T-helper 1 cell treated with Interleukin-12 subunit alpha and Interleukin-12 subunit beta and Interleukin-4 antibody, amounts not matched to agents 30 μg/mL and 1 μg/mL, for 36 hours (primary cell): ENCODE results near the gene PAPOLG.
A peak's percentile ranks its signal among the peaks of the same experiment; 100 is the strongest.
"Not testable (repeated sequence)": the region's sequence is repeated elsewhere in the genome, so short reads cannot be mapped to it uniquely, and the experiment has no call there.

Experiments
- H3K27ac Mint-ChIP-seq: one replicate; pipeline ENCODE4 v1.8.0; 2021; ENCODE audit warnings: mild to moderate bottlenecking, mixed read lengths
- H3K27me3 Mint-ChIP-seq: one replicate; pipeline ENCODE4 v1.8.0; 2021; ENCODE audit warnings: low read depth, mixed read lengths
- H3K36me3 Mint-ChIP-seq: one replicate; pipeline ENCODE4 v1.8.0; 2021; ENCODE audit warnings: low read depth, mixed read lengths
- H3K4me1 Mint-ChIP-seq: one replicate; pipeline ENCODE4 v1.8.0; 2021; ENCODE audit warnings: low read depth, mixed read lengths
- H3K4me3 Mint-ChIP-seq: one replicate; pipeline ENCODE4 v1.8.0; 2021; ENCODE audit warnings: mild to moderate bottlenecking, moderate library complexity, mixed read lengths
- H3K9me3 Mint-ChIP-seq: one replicate; pipeline ENCODE4 v1.8.0; 2021; ENCODE audit warnings: mixed read lengths

PAPOLG gene

DNA sequence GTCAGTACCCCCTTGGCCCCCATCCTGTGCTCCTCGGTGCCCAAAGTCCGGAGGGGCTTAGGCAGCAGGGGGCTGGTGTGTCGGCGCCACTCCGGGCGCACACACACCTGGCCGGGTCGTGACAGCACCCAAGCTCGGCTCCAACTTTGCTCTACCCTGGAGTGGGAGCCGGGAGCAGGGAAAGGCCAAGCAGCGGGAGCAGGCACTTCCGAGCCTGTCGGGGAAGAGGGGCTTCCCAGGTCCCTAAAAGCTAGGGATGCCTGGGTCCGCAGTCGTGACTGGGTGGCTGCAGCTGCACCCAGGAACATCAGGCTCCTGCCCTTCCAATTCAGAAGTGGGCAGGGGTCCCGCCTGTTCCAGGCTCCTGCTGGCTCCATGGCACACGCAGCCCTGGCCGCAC is 48.4 kb downstream of the PAPOLG start:
- H3K4me1 Mint-ChIP-seq: peaks cover 21% of the 10 kb centered on the region
- no peaks in the 10 kb centered on the region for H3K27me3 Mint-ChIP-seq
- H3K27ac Mint-ChIP-seq: no peak overlapping the region
- H3K9me3 Mint-ChIP-seq: no peaks in the 10 kb centered on the region
- no peak overlapping the region for H3K4me3 Mint-ChIP-seq
- peaks cover 2% of the 10 kb centered on the region for H3K36me3 Mint-ChIP-seq

DNA sequence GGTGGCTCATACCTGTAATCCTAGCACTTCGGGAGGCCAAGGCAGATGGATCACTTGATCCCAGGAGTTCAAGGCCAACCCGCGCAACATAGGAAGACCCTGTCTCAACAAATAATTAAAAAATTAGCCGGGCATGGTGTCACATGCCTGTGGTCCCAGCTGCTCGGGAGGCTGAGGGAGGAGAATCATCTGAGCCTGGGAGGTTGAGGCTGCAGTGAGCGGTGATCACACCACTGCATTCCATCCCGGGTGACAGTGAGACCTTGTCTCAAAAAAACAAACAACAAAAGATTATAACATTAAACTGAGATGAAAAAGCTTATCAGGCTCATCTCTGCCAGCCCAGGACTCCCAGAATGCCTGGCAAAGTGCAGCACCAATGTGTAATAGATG is 50.5 kb downstream of the PAPOLG start:
- Mint-ChIP-seq H3K27ac (peak overlapping the region; percentile 77), H3K4me1 (peaks cover 26% of the 10 kb centered on the region), H3K4me3 (no peak overlapping the region), H3K9me3 (no peaks in the 10 kb centered on the region), H3K27me3 (no peaks in the 10 kb centered on the region), H3K36me3 (no peaks in the 10 kb centered on the region)

DNA sequence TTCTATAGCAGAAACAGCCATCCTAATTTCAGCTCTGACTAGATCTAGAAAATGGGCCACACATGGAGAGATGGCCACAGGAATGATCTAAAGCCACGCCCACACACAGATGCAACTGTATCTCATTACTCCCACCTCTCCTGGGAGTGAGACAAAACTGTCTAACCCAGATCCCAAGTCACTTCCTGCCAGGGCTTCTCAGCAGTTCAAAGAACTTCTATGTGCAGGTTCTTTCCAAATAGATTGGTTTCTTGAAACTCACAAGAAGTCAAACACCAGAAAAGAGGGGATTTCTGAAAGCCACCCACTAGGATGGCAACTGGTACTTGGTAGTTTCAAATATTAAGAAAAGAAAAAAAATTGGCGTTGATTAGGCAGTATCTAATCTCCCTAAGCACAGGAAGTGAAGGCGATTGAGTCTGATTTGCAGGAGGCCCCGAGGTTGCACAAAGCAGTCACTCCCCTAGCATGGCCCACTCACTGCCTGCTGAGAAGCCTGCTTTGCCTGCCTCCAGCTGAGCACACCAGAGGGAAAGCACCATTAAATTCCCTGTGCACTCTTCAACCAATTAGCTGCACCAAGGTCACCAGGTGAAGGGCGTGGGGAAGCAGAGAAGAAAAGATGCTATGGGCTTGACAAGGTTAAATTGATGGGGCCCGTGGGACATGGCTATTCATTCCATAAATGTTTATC is 51.1 kb downstream of the PAPOLG start:
- H3K27me3 Mint-ChIP-seq: no peaks in the 10 kb centered on the region
- H3K27ac Mint-ChIP-seq: peak overlapping the region; percentile 77
- no peaks in the 10 kb centered on the region for H3K9me3 Mint-ChIP-seq
- no peaks in the 10 kb centered on the region for H3K36me3 Mint-ChIP-seq
- H3K4me1 Mint-ChIP-seq: peaks cover 26% of the 10 kb centered on the region
- H3K4me3 Mint-ChIP-seq: no peak overlapping the region

- H3K36me3 Mint-ChIP-seq: no peaks in the 10 kb centered on the region
- H3K4me3 Mint-ChIP-seq: no peak overlapping the region
- no peaks in the 10 kb centered on the region for H3K9me3 Mint-ChIP-seq
- no peak overlapping the region for H3K27ac Mint-ChIP-seq
- peaks cover 26% of the 10 kb centered on the region for H3K4me1 Mint-ChIP-seq
- H3K27me3 Mint-ChIP-seq: no peaks in the 10 kb centered on the region
These were observed 52.3 kb downstream of the PAPOLG start for GRCh38 chr2:60808330-60808801.

DNA sequence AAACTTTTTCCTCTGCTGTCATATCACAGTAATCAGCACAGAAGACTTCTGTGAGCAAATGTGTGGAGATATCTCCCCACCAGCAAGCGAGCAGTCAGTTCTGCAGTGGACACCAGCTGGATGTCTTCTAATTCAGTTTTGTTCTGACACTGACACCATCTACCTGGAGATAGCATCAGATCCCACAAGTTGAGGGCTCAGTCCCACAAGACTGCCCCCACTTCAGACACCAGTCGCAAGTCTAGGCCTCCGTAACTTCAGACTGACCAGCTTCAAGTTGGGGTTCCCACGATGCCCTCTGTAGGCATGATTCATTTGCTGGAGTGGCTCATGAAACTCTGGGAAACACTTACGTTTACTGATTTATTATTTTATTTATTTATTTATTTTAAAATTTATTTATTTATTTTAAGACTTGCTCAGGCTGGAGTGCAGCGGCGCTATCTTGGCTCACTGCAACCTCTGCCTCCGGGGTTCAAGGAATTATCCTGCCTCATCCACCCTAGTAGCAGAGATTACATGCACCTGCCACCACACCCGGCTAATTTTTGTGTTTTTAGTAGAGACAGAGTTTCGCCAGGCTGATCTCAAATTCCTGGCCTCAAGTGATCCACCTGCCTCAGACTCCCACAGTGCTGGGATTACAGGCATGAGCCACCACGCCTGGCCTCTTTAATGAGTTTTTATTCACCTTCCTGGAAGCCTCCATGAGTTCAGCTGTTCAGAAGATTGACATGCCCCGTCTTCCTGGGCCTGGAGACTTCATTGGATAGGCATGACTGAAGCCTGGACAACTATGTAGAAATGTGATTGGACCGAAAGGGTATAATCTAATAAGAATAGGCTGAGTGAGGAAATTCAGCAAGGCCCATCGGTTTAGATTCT is 55.7 kb downstream of the PAPOLG start:
- H3K27ac Mint-ChIP-seq: no peak overlapping the region
- peaks cover 5% of the 10 kb centered on the region for H3K27me3 Mint-ChIP-seq

GRCh38 chr2:60817191-60817590 is 61.1 kb downstream of the PAPOLG start:
- H3K27ac Mint-ChIP-seq, H3K27me3 Mint-ChIP-seq, H3K36me3 Mint-ChIP-seq, H3K4me3 Mint-ChIP-seq, H3K9me3 Mint-ChIP-seq: not testable (repeated sequence)
- H3K4me1 Mint-ChIP-seq: peaks cover 28% of the 10 kb centered on the region

More for the DNA sequence above, 55.7 kb downstream of the PAPOLG start:
- H3K4me1 Mint-ChIP-seq: peaks cover 21% of the 10 kb centered on the region
- no peak overlapping the region for H3K4me3 Mint-ChIP-seq
- peaks cover 3% of the 10 kb centered on the region for H3K36me3 Mint-ChIP-seq
- no peaks in the 10 kb centered on the region for H3K9me3 Mint-ChIP-seq

GRCh38 chr2:60818272-60818671 is 62.2 kb downstream of the PAPOLG start:
- no peak overlapping the region for H3K4me3 Mint-ChIP-seq
- H3K36me3 Mint-ChIP-seq: peaks cover 7% of the 10 kb centered on the region
- H3K27me3 Mint-ChIP-seq: peaks cover 5% of the 10 kb centered on the region
- peaks cover 28% of the 10 kb centered on the region for H3K4me1 Mint-ChIP-seq
- peaks cover 6% of the 10 kb centered on the region for H3K9me3 Mint-ChIP-seq
- H3K27ac Mint-ChIP-seq: peak overlapping the region; percentile 65

DNA sequence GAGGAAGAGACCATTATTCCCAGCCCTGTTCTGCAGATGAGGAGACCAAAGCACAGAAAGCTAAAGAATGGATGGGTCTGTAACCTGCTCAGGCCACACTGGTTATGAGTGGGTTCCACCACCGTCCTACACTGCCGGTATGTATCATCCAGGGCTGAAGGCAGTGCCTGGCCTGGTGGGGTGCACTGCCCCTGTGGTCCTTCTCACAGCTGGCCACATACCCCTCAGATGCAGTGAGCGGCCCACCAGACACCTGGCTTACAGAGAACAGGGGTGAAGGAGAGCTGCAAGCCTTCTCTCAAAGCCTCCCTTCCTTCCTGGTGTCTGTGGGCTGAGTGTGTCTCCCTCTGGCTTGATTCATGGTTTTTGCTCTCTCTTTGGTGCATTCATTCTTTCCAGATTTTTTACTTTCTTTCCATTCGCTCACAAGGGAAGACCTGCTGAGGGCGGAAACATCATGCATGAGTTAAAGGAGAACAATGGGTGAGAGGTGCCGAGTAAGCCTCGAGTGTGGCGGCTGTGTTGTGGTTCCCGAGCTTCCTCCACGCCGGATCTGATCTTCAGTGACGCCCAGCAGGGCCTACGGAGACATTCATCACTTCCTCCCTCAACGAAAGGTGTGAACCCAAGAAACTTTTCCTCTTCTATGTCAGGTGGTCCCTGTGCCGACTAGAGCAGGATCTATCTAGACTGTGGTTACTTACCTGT is 63.2 kb downstream of the PAPOLG start:
- H3K9me3 Mint-ChIP-seq: peaks cover 6% of the 10 kb centered on the region
- H3K27me3 Mint-ChIP-seq: peaks cover 5% of the 10 kb centered on the region
- H3K27ac Mint-ChIP-seq: peak overlapping the region; percentile 90
- peaks cover 28% of the 10 kb centered on the region for H3K4me1 Mint-ChIP-seq
- H3K4me3 Mint-ChIP-seq: peak overlapping the region; percentile 49
- peaks cover 7% of the 10 kb centered on the region for H3K36me3 Mint-ChIP-seq

- peak overlapping the region; percentile 90 for H3K27ac Mint-ChIP-seq
- H3K36me3 Mint-ChIP-seq: peaks cover 7% of the 10 kb centered on the region
- H3K4me1 Mint-ChIP-seq: peaks cover 28% of the 10 kb centered on the region
- H3K4me3 Mint-ChIP-seq: peak overlapping the region; percentile 49
- peaks cover 8% of the 10 kb centered on the region for H3K27me3 Mint-ChIP-seq
- peaks cover 6% of the 10 kb centered on the region for H3K9me3 Mint-ChIP-seq
These were observed 63.9 kb downstream of the PAPOLG start for GRCh38 chr2:60819936-60820335.

DNA sequence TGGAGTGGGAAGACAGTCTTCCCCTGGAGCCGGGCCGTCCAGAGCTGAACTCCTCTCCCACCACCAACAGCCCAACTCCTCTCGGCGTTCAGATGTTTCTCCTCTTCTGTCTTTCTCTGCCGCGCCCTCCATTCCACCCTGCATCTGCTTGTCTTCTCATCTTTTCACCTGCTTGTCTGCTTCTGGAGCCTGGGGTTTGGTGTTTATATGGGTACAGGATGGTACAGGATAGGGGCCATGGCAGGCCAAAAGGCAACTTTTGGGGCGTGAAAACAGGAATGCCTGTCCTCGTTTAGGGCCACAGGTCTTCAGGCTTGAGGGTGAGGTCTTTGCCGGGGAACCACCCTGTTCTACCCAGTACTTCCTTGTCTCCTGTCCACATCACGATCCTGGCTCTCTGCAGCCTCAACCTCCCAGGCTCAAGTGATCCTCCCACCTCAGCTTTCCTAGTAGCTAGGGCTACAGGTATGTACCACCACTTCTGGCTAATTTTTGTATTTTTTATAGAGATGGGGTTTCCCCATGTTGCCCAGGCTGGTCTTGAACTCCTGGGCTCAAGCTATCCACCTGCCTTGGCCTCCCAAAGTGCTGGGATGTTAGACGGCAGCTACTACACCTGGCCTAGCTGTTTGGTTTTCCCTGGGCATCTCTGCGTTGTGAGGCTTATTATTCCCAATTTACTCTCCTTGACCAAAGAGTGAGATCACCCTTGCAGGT is 64.5 kb downstream of the PAPOLG start:
- Mint-ChIP-seq H3K36me3 (peaks cover 4% of the 10 kb centered on the region), H3K27ac (peak overlapping the region; percentile 38), H3K4me3 (no peak overlapping the region), H3K9me3 (peaks cover 6% of the 10 kb centered on the region), H3K27me3 (peaks cover 5% of the 10 kb centered on the region), H3K4me1 (peaks cover 28% of the 10 kb centered on the region)

DNA sequence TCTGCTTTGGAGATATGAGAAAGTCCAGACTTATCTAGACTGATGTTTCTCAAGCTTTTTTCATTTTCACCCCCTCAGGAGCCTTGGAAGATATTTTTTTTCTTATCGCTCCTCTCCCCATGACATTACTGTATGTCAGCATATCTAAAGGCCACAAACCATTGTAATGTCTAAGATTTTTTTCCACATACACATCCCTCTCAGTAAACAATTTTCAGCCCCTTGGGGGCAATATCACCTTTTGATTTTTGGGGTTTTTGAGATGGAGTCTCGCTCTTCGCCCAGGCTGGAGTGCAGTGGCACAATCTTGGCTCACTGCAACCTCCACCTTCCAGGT is 65.0 kb downstream of the PAPOLG start:
- Mint-ChIP-seq H3K9me3 (peaks cover 6% of the 10 kb centered on the region), H3K27ac (peak overlapping the region; percentile 57), H3K4me1 (peaks cover 29% of the 10 kb centered on the region), H3K27me3 (peaks cover 5% of the 10 kb centered on the region), H3K4me3 (no peak overlapping the region), H3K36me3 (peaks cover 4% of the 10 kb centered on the region)

GRCh38 chr2:60821587-60822302 is 65.7 kb downstream of the PAPOLG start:
- Mint-ChIP-seq H3K4me3 (no peak overlapping the region), H3K4me1 (peaks cover 31% of the 10 kb centered on the region), H3K9me3 (peaks cover 6% of the 10 kb centered on the region), H3K27ac (no peak overlapping the region), H3K27me3 (peaks cover 5% of the 10 kb centered on the region), H3K36me3 (peaks cover 4% of the 10 kb centered on the region)

- H3K27ac Mint-ChIP-seq: no peak overlapping the region
- H3K36me3 Mint-ChIP-seq: peaks cover 4% of the 10 kb centered on the region
- H3K4me3 Mint-ChIP-seq: no peak overlapping the region
- peaks cover 6% of the 10 kb centered on the region for H3K9me3 Mint-ChIP-seq
- peaks cover 5% of the 10 kb centered on the region for H3K27me3 Mint-ChIP-seq
- peaks cover 31% of the 10 kb centered on the region for H3K4me1 Mint-ChIP-seq
These were observed 66.9 kb downstream of the PAPOLG start for GRCh38 chr2:60822987-60823386.
